ENCODE data around the gene PLCL2. TPM values are rescaled to one million over a fixed set of nuclear protein-coding genes. Genes with fewer than 3 reads are reported as not detected.

The PLCL2 gene
- total RNA-seq, 3 donors from 2014 or later (not counting 1 experiment from before 2014, with no cell fraction given): 71.5 to 94.9 (median 84.7) TPM

DNA sequence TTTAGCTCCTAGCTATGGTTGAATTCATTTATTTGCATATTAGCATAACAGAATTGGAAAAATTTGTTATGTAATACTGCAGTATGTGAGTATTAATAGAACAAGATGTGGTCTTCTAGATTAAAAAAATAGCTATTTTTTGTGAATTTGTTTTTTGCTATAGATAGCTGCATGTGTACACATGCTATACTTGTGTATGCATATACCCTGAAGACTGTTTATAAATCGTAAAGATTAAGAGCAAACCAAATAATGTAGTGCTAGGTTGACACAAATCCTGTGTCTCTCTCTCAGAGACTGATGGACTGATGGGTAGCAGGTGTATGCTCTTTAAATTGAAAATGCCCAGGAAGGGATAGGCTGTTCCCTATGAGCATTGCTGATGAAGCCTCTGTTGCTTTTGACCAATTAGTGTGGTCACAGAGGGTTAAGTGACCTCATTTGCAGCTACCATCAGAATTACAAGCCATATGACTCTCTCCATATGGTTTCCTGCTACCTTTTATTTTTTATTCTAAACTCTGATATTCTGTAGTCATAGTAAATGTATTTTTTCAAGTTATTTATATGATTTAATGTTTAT is 9.0 kb downstream of the PLCL2 start:
- no peak overlapping the region for H3K27ac ChIP-seq (ENCODE audit: low read length)
- no peak overlapping the region for H3K4me3 Mint-ChIP-seq
- H3K36me3 ChIP-seq (ENCODE audit: control insufficient read depth, insufficient read depth, low read length): no peaks in the 10 kb centered on the region
- no peak for TF ChIP-seq CTCF (IDR thresholded peaks at IDR 0.05)
- H3K27me3 Mint-ChIP-seq (ENCODE audit: low read depth in 2 of 2): no peaks in the 10 kb centered on the region
- H3K9me3 ChIP-seq (ENCODE audit: control insufficient read depth, insufficient read depth, low read length): no peaks in the 10 kb centered on the region
- H3K9me3 Mint-ChIP-seq: no peaks in the 10 kb centered on the region
- WGBS (ENCODE audit: insufficient coverage): 81% methylated on average over 1 of the region's 1 CpG
- H3K27me3 ChIP-seq (ENCODE audit: control insufficient read depth, insufficient read depth, low read length): no peaks in the 10 kb centered on the region
- ATAC-seq (no peak), DNase-seq (no peak)
- peaks cover 41% of the 10 kb centered on the region for H3K4me1 ChIP-seq (ENCODE audit: control insufficient read depth, insufficient read depth, low read length)
- no peaks in the 10 kb centered on the region for H3K36me3 Mint-ChIP-seq
- intact Hi-C loops (cut with micrococcal nuclease): no loop called here
- no peak overlapping the region for H3K4me3 ChIP-seq (ENCODE audit: low read length)
- peaks cover 88 to 89% of the 10 kb centered on the region in 2 donors for H3K4me1 Mint-ChIP-seq
- peak overlapping the region in 1 of 2 donors; percentile 57 for H3K27ac Mint-ChIP-seq

DNA sequence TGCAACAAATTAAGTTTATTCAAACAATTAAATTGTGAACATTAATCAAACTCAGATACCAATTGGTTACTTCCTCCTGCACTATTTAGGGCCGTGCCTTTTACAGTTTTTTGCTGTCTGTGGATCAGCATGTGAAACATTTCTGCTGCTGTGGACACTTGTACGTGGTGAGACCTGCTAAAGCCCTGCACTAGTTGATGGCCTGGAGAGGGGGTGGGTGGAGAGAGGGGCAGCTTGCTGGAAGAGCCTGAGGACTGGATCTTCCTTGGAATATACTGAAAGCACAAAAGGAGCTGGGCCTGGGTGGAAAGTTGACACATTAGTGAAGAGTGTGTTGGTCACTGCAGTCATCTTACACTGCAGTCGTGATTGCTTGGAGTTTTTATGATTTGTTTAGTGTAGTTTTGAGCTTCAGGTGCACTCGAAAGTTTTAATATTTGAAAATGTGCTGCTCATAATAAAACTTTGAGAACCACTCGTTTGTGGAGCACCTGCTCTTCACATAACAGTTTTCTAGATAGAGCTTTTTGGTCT is 11.4 kb downstream of the PLCL2 start:
- H3K4me1 Mint-ChIP-seq: peaks cover 88 to 89% of the 10 kb centered on the region in 2 donors
- no peak for TF ChIP-seq CTCF (IDR thresholded peaks at IDR 0.05)
- H3K27me3 ChIP-seq (ENCODE audit: control insufficient read depth, insufficient read depth, low read length): no peaks in the 10 kb centered on the region
- no peak overlapping the region for H3K27ac ChIP-seq (ENCODE audit: low read length)
- WGBS (ENCODE audit: insufficient coverage): 48% methylated on average over 5 of the region's 5 CpGs
- H3K27me3 Mint-ChIP-seq (ENCODE audit: low read depth in 2 of 2): no peaks in the 10 kb centered on the region
- peak overlapping the region; percentile 31 for H3K4me3 Mint-ChIP-seq
- peaks cover 42% of the 10 kb centered on the region for H3K4me1 ChIP-seq (ENCODE audit: control insufficient read depth, insufficient read depth, low read length)
- no peak overlapping the region for H3K4me3 ChIP-seq (ENCODE audit: low read length)
- intact Hi-C loops (cut with micrococcal nuclease): loop anchor here (1.0 kb wide), 1 partner anchor 8 kb away; no protein-coding TSS in a partner anchor
- no peaks in the 10 kb centered on the region for H3K36me3 ChIP-seq (ENCODE audit: control insufficient read depth, insufficient read depth, low read length)
- H3K9me3 Mint-ChIP-seq: no peaks in the 10 kb centered on the region
- H3K27ac Mint-ChIP-seq: peak overlapping the region; percentile 82 to 94
- DNase-seq (no peak), ATAC-seq (no peak)
- no peaks in the 10 kb centered on the region for H3K9me3 ChIP-seq (ENCODE audit: control insufficient read depth, insufficient read depth, low read length)
- no peaks in the 10 kb centered on the region for H3K36me3 Mint-ChIP-seq

- H3K4me1 Mint-ChIP-seq: peaks cover 88 to 89% of the 10 kb centered on the region in 2 donors
- Histone ChIP-seq H3K4me1 (ENCODE audit: control insufficient read depth, insufficient read depth, low read length) (peaks cover 48% of the 10 kb centered on the region), H3K9me3 (ENCODE audit: control insufficient read depth, insufficient read depth, low read length) (no peaks in the 10 kb centered on the region), H3K4me3 (ENCODE audit: low read length) (no peak overlapping the region), H3K27me3 (ENCODE audit: control insufficient read depth, insufficient read depth, low read length) (no peaks in the 10 kb centered on the region), H3K36me3 (ENCODE audit: control insufficient read depth, insufficient read depth, low read length) (no peaks in the 10 kb centered on the region), H3K27ac (ENCODE audit: low read length) (peak overlapping the region; percentile 43)
- WGBS (ENCODE audit: insufficient coverage): 84% methylated on average over 5 of the region's 5 CpGs
- peak overlapping the region; percentile 26 for H3K4me3 Mint-ChIP-seq
- no peaks in the 10 kb centered on the region for H3K27me3 Mint-ChIP-seq (ENCODE audit: low read depth in 2 of 2)
- intact Hi-C loops (cut with micrococcal nuclease): loop anchor here (1.0 kb wide), 1 partner anchor 7 kb away; no protein-coding TSS in a partner anchor
- TF ChIP-seq CTCF (IDR thresholded peaks at IDR 0.05): no peak
- ATAC-seq (no peak), DNase-seq (no peak)
- no peaks in the 10 kb centered on the region for H3K36me3 Mint-ChIP-seq
- H3K9me3 Mint-ChIP-seq: no peaks in the 10 kb centered on the region
- H3K27ac Mint-ChIP-seq: peak overlapping the region; percentile 82 to 94
These were observed 12.1 kb downstream of the PLCL2 start for GRCh38 chr3:16896820-16897219.
